Stimulated activated CD4-positive, alpha-beta T cell treated with anti-CD3 and anti-CD28 coated beads, Interleukin-12 subunit alpha, Interleukin-12 subunit beta, amount 100 ng/mL, for 24 hours (primary cell): ENCODE data around the gene UBE2D1.

Source experiments
- DNase-seq, 2 experiments: peaks; one replicate each; pipeline ENCODE4 v3.0.0-alpha.2; 2020; ENCODE audit warnings: low read depth in 2 of 2

The UBE2D1 gene

GRCh38 chr10:58341422-58341821, 6.6 kb downstream of the UBE2D1 start:
- DNase-seq = no peak

GRCh38 chr10:58341947-58342346, 7.1 kb downstream of the UBE2D1 start:
- no peak for DNase-seq

- DNase-seq = no peak
Observed at GRCh38 chr10:58347967-58348366, 13.2 kb downstream of the UBE2D1 start.

- DNase-seq = no peak
Observed at GRCh38 chr10:58348571-58349033, 13.8 kb downstream of the UBE2D1 start.

GRCh38 chr10:58350023-58350422, 15.2 kb downstream of the UBE2D1 start:
- no peak for DNase-seq

GRCh38 chr10:58350619-58351323, 16.0 kb downstream of the UBE2D1 start:
- no peak for DNase-seq

GRCh38 chr10:58351616-58352578, 17.1 kb downstream of the UBE2D1 start:
- DNase-seq = no peak

GRCh38 chr10:58352956-58353610, 18.3 kb downstream of the UBE2D1 start:
- DNase-seq = no peak

- no peak for DNase-seq
Observed at GRCh38 chr10:58356756-58357155, 21.9 kb downstream of the UBE2D1 start.

- no peak for DNase-seq
Observed at GRCh38 chr10:58358314-58358933, 23.6 kb downstream of the UBE2D1 start.

GRCh38 chr10:58358947-58359346, 24.1 kb downstream of the UBE2D1 start:
- no peak for DNase-seq

- no peak for DNase-seq
Observed at GRCh38 chr10:58359541-58359940, 24.7 kb downstream of the UBE2D1 start.

GRCh38 chr10:58360412-58361004, 25.7 kb downstream of the UBE2D1 start:
- DNase-seq = no peak

GRCh38 chr10:58361353-58361752, 26.5 kb downstream of the UBE2D1 start:
- DNase-seq = no peak

- no peak for DNase-seq
Observed at GRCh38 chr10:58362027-58362789, 27.4 kb downstream of the UBE2D1 start.

- DNase-seq = no peak
Observed at GRCh38 chr10:58367069-58367468, 32.3 kb downstream of the UBE2D1 start.

GRCh38 chr10:58371473-58371872, 36.7 kb downstream of the UBE2D1 start:
- DNase-seq = no peak

GRCh38 chr10:58372607-58373441, 38.0 kb downstream of the UBE2D1 start:
- no peak for DNase-seq

GRCh38 chr10:58373442-58373827, 38.6 kb downstream of the UBE2D1 start:
- no peak for DNase-seq

GRCh38 chr10:58382489-58382995, 47.7 kb downstream of the UBE2D1 start:
- no peak for DNase-seq
